HepG2 (cell line): ENCODE results near the gene PHF23. TPM values are rescaled to one million over a fixed set of nuclear protein-coding genes. Genes with fewer than 3 reads are reported as not detected.

Experiments used
- ATAC-seq: fragments of 200-7000 bp; cut with Tn5 transposase; 3 replicates; pipeline ENCODE4 v1.9.1; 2020; ENCODE audit warnings: mild to moderate bottlenecking, moderate library complexity
- BruUV-seq: library from RNA; stranded (reverse); fragments of 400-500 nt; replicated peaks from 2 replicates; lab custom pipeline; 2021; lab: Mats Ljungman, UMichigan
- CTCF ChIA-PET: fragments of 300-600 bp; formaldehyde crosslinking; extraction: SDS; loops from one replicate; lab custom pipeline; 2021; ENCODE audit warnings: low total read pairs, inconsistent platforms, low intra/inter-chr PET ratio; lab: Yijun Ruan, JAX
- POLR2A ChIA-PET: fragments of 350-600 bp; sonication (Branson Sonifier 250); formaldehyde crosslinking; loops from one replicate; lab custom pipeline; 2020; ENCODE audit warnings: antibody characterized with exemption, inconsistent platforms; lab: Yijun Ruan, JAX
- DNase-seq: peaks from one replicate; pipeline ENCODE4 v3.0.0-alpha.2; 2015; ENCODE audit warnings: low spot score
- FAIRE-seq: peaks from 3 replicates; lab custom pipeline; 2011; peaks lifted over from hg19 to GRCh38; lab: Jason Lieb, UNC
- H2AFZ ChIP-seq: one replicate; pipeline ENCODE4 v1.6.1; 2011; ENCODE audit warnings: low read length, inconsistent platforms
- H3K27ac ChIP-seq: fragments of 300-600 bp; 3 replicates; pipeline ENCODE4 v1.8.0; 2011; ENCODE audit warnings: mixed run types, mild to moderate bottlenecking, mixed read lengths, low read length, inconsistent platforms; ENCODE audit not compliant: insufficient read depth; ENCODE audit errors: extremely low read length
- H3K27me3 ChIP-seq, 2 experiments: fragments of 200-600 bp in 1 of 2; 2 replicates in 1 of 2; 3 replicates in 1 of 2; pipeline versions ENCODE4 v1.6.0 to v1.8.0; 2011; ENCODE audit warnings: low read length in 2 of 2, mild to moderate bottlenecking in 2 of 2, moderate library complexity in 2 of 2, inconsistent platforms in 1 of 2; ENCODE audit not compliant: insufficient read depth in 2 of 2, control insufficient read depth in 1 of 2
- H3K36me3 ChIP-seq, 2 experiments: fragments of 200-600 bp in 1 of 2; replicated peaks in 1 of 2; 2 replicates in 1 of 2; 3 replicates in 1 of 2; pipeline versions ENCODE4 v1.5.1 to v1.8.0; 2011; ENCODE audit warnings: low read length in 2 of 2, inconsistent platforms in 1 of 2; ENCODE audit not compliant: insufficient read depth in 2 of 2, control insufficient read depth in 1 of 2
- H3K4me1 ChIP-seq: 2 replicates; pipeline ENCODE4 v1.5.1; 2012; ENCODE audit warnings: low read length, inconsistent platforms; ENCODE audit not compliant: insufficient read depth
- H3K4me2 ChIP-seq: 2 replicates; pipeline ENCODE4 v1.6.0; 2011; ENCODE audit warnings: low read depth, low read length, inconsistent platforms
- H3K4me3 ChIP-seq, 3 experiments: fragments of 200-600 bp in 1 of 3; sonication (generic), shearing (Covaris generic) in 1 of 3; replicated peaks in 1 of 3; 2 replicates each; pipeline ENCODE4 v1.5.1; 2011 to 2016; ENCODE audit warnings: low read length in 3 of 3, inconsistent platforms in 2 of 3, low read depth in 2 of 3, mild to moderate bottlenecking in 2 of 3, control low read depth in 1 of 3, mixed read lengths in 1 of 3; ENCODE audit not compliant: insufficient read depth in 1 of 3
- H3K79me2 ChIP-seq: one replicate; pipeline ENCODE4 v1.6.1; 2011; ENCODE audit warnings: low read length, inconsistent platforms; ENCODE audit not compliant: insufficient read depth
- H3K9ac ChIP-seq: 2 replicates; pipeline ENCODE4 v1.6.0; 2011; ENCODE audit warnings: mild to moderate bottlenecking, low read depth, low read length, inconsistent platforms; ENCODE audit not compliant: insufficient read depth
- H3K9me3 ChIP-seq: 2 replicates; pipeline ENCODE4 v1.5.1; 2012; ENCODE audit warnings: mild to moderate bottlenecking, low read length
- H4K20me1 ChIP-seq: 2 replicates; pipeline ENCODE4 v1.6.0; 2011; ENCODE audit warnings: inconsistent platforms, mild to moderate bottlenecking, low read length, moderate library complexity; ENCODE audit not compliant: insufficient read depth
- CHD2 ChIP-seq: IDR thresholded peaks from 2 replicates; pipeline ENCODE4 v1.6.1; 2011; ENCODE audit warnings: low read depth, low read length, improper control_type of control experiment
- CREB1 ChIP-seq, 2 experiments: fragments of 450-650 bp in 1 of 2; IDR thresholded peaks; 2 replicates each; pipeline ENCODE4 v1.6.1; 2016 to 2017; ENCODE audit warnings: control low read depth in 1 of 2, mild to moderate bottlenecking in 1 of 2, missing compliant biosample characterization in 1 of 2, missing genetic modification characterization in 1 of 2
- CREM ChIP-seq, 2 experiments: sonication (generic) in 1 of 2; formaldehyde crosslinking in 1 of 2; IDR thresholded peaks; 2 replicates each; pipeline versions ENCODE4 v1.4.0 to v1.6.1; 2016 to 2020; ENCODE audit warnings: antibody characterized with exemption in 1 of 2, mild to moderate bottlenecking in 1 of 2, missing genetic modification reagents in 1 of 2
- EHMT2 ChIP-seq: fragments of 200-600 bp; sonication (generic); IDR thresholded peaks from 2 replicates; pipeline ENCODE4 v1.7.0; 2017; ENCODE audit warnings: antibody characterized with exemption, low read depth, low read length, borderline replicate concordance
- FLYWCH1 ChIP-seq: sonication (generic); formaldehyde crosslinking; IDR thresholded peaks from 2 replicates; pipeline ENCODE4 v1.8.1; 2023; ENCODE audit warnings: mild to moderate bottlenecking, missing genetic modification reagents
- NFYC ChIP-seq: IDR thresholded peaks from 2 replicates; pipeline ENCODE4 v1.6.1; 2016; ENCODE audit warnings: missing genetic modification reagents, missing compliant biosample characterization
- PHF8 ChIP-seq: sonication (generic); formaldehyde crosslinking; IDR thresholded peaks from 2 replicates; pipeline ENCODE4 v1.5.0; 2020; ENCODE audit warnings: missing genetic modification reagents
- TOE1 ChIP-seq: sonication (generic); formaldehyde crosslinking; IDR thresholded peaks from 2 replicates; pipeline ENCODE4 v1.4.0; 2020; ENCODE audit warnings: mild to moderate bottlenecking, missing genetic modification reagents
- ZFP37 ChIP-seq: sonication (generic); formaldehyde crosslinking; IDR thresholded peaks from 2 replicates; pipeline ENCODE4 v1.4.0; 2020; ENCODE audit warnings: missing genetic modification reagents, borderline replicate concordance
- ZNF460 ChIP-seq: sonication (generic); formaldehyde crosslinking; IDR thresholded peaks from 2 replicates; pipeline ENCODE4 v1.5.1; 2020; ENCODE audit warnings: missing genetic modification reagents, mild to moderate bottlenecking, borderline replicate concordance
- ZNF570 ChIP-seq: sonication (generic); formaldehyde crosslinking; IDR thresholded peaks from 2 replicates; pipeline ENCODE4 v1.4.0; 2020; ENCODE audit warnings: mild to moderate bottlenecking, missing genetic modification reagents, borderline replicate concordance
- ZNF572 ChIP-seq: sonication (generic); formaldehyde crosslinking; IDR thresholded peaks from 2 replicates; pipeline ENCODE4 v1.5.1; 2020; ENCODE audit warnings: mild to moderate bottlenecking, missing genetic modification reagents
- ZNF761 ChIP-seq: sonication (generic); formaldehyde crosslinking; conservative IDR thresholded peaks from 2 replicates; pipeline ENCODE4 v1.4.0; 2020; ENCODE audit warnings: mild to moderate bottlenecking, missing genetic modification reagents
- ZNF770 ChIP-seq: sonication (generic); formaldehyde crosslinking; IDR thresholded peaks from 2 replicates; pipeline ENCODE4 v1.5.0; 2020; ENCODE audit warnings: mild to moderate bottlenecking, missing genetic modification reagents
- ZNF772 ChIP-seq: sonication (generic); formaldehyde crosslinking; IDR thresholded peaks from 2 replicates; pipeline ENCODE4 v1.5.0; 2020; ENCODE audit warnings: mild to moderate bottlenecking, missing genetic modification reagents
- ZNF773 ChIP-seq: sonication (generic); formaldehyde crosslinking; IDR thresholded peaks from 2 replicates; pipeline ENCODE4 v1.4.0; 2020; ENCODE audit warnings: missing genetic modification reagents, borderline replicate concordance
- WGBS: methylation state at CpG from one replicate; pipeline ENCODE4 v1.1.6; 2017; ENCODE audit warnings: low lambda C conversion rate; 5-methylcytosine and 5-hydroxymethylcytosine counted together
- in situ Hi-C: cut with HindIII; loops from 2 replicates; pipeline ENCODE4 v1.10.0; 2017; ENCODE audit warnings: low pct_unique_long_range_greater_than_20kb; ENCODE audit not compliant: extremely low pct_ligation_motif_present
- intact Hi-C: fragments of 100-400 bp; cut with micrococcal nuclease; formaldehyde crosslinking; loops from one replicate; pipeline ENCODE4 v1.10.0; 2022; ENCODE audit not compliant: unreplicated experiment
- polyA plus RNA-seq, 8 experiments: library from polyadenylated mRNA; depleted of rRNA in 3 of 8; stranded (reverse) in 7 of 8; unstranded in 1 of 8; fragments of >200 nt; fragmentation: Illumina TruSeq in 4 of 8; extraction: Trizol in 4 of 8; gene quantifications; 2 replicates each; pipeline versions ENCODE4 v1.2.1 to v1.2.3, GENCODE V29; 2011 to 2016; ENCODE audit warnings: low read depth in 4 of 8, missing spikeins in 1 of 8, mixed read lengths in 1 of 8; ENCODE audit not compliant: insufficient read depth in 1 of 8
- total RNA-seq, 5 experiments: library from RNA; depleted of rRNA; stranded (reverse); fragments of >200 nt; fragmentation: Illumina TruSeq; extraction: Trizol; gene quantifications; 2 replicates each; pipeline ENCODE4 v1.2.3, GENCODE V29; 2016; ENCODE audit warnings: low read depth in 1 of 5
- TF ChIP-seq, protein P1 (sequence below): sonication (generic); formaldehyde crosslinking; IDR thresholded peaks from 2 replicates; pipeline ENCODE4 v1.5.0; 2020; ENCODE audit warnings: missing genetic modification reagents
- TF ChIP-seq, protein P2 (sequence below): sonication (generic); formaldehyde crosslinking; IDR thresholded peaks from 2 replicates; pipeline ENCODE4 v1.4.0; 2020; ENCODE audit warnings: missing genetic modification reagents, borderline replicate concordance

The PHF23 gene
- total and polyA plus RNA-seq, 2 of the 13 experiments (the other 11 are each of a cell fraction or from before 2014, with no cell fraction given) = 27.6 to 33.2 TPM

- no peaks in the 10 kb centered on the region for H3K79me2 ChIP-seq
- H3K9ac ChIP-seq = peak within 1 kb of the TSS; percentile 80
- FAIRE-seq (peak; percentile 86), ATAC-seq (peak; percentile 76), DNase-seq (peak; percentile 95)
- peaks cover 38% of the 10 kb centered on the region for H3K4me1 ChIP-seq
- BruUV-seq = TSS peak; percentile 74
- no peaks in the 10 kb centered on the region for H3K9me3 ChIP-seq
- WGBS = 0% methylated on average over 18 of the region's 71 CpGs
- H3K27ac ChIP-seq = peak within 1 kb of the TSS; percentile 71
- no peaks in the 10 kb centered on the region for H3K27me3 ChIP-seq
- no peak within 1 kb of the TSS for H2AFZ ChIP-seq
- intact Hi-C loops = loop anchor here (2.0 to 5.0 kb wide), 2 partner anchors 39 to 65 kb away; partner anchors contain the start of gene GABARAP
- peak within 1 kb of the TSS; percentile 95 for H3K4me2 ChIP-seq
- H4K20me1 ChIP-seq = no peaks in the 10 kb centered on the region
- CTCF ChIA-PET = interaction anchor here (1.2 to 2.9 kb wide), 7 partner anchors 11 to 235 kb away, joined by 3 to 43 read pairs (median 6); partner anchors contain the start of genes CTDNEP1 and ELP5
- POLR2A ChIA-PET = interaction anchor here (0.6 to 3.9 kb wide), 30 partner anchors 11 to 346 kb away, joined by 3 to 35 read pairs (median 4); partner anchors contain the start of genes ACADVL, ASGR2, CTDNEP1 and DLG4
- H3K36me3 ChIP-seq = peaks cover 8 to 9% of the 10 kb centered on the region in 2 experiments; a peak in 4 of 5 replicates
- in situ Hi-C loops = loop anchor here (10.0 kb wide), 1 partner anchor 237 kb away; the partner anchor contains the start of gene SLC16A11
- peak within 1 kb of the TSS; percentile 66 to 87 (median 85) for H3K4me3 ChIP-seq
- TF ChIP-seq, protein P1, sequence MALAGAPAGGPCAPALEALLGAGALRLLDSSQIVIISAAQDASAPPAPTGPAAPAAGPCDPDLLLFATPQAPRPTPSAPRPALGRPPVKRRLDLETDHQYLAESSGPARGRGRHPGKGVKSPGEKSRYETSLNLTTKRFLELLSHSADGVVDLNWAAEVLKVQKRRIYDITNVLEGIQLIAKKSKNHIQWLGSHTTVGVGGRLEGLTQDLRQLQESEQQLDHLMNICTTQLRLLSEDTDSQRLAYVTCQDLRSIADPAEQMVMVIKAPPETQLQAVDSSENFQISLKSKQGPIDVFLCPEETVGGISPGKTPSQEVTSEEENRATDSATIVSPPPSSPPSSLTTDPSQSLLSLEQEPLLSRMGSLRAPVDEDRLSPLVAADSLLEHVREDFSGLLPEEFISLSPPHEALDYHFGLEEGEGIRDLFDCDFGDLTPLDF (CRISPR knock-in tag) = peak; percentile 71
- peak; percentile 27; the same call in 1 of the 2 replicates for TF ChIP-seq CREB1 (IDR thresholded peaks at IDR 0.05)
- 0 out of 2 replicates have a peak, but pooled peaks have one; percentile 27 for TF ChIP-seq CREB1 (CRISPR knock-in tag; IDR thresholded peaks at IDR 0.05)
- TF ChIP-seq NFYC (CRISPR knock-in tag) = peak; percentile 68
- TF ChIP-seq, protein P2, sequence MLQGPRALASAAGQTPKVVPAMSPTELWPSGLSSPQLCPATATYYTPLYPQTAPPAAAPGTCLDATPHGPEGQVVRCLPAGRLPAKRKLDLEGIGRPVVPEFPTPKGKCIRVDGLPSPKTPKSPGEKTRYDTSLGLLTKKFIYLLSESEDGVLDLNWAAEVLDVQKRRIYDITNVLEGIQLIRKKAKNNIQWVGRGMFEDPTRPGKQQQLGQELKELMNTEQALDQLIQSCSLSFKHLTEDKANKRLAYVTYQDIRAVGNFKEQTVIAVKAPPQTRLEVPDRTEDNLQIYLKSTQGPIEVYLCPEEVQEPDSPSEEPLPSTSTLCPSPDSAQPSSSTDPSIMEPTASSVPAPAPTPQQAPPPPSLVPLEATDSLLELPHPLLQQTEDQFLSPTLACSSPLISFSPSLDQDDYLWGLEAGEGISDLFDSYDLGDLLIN (CRISPR knock-in tag) = no peak
- peak; percentile 86 for TF ChIP-seq CHD2
- TF ChIP-seq ZNF761 = 0 out of 2 replicates have a peak, but pooled peaks have one; percentile 9
- TF ChIP-seq FLYWCH1 = no peak
- TF ChIP-seq TOE1 (CRISPR knock-in tag) = 0 out of 2 replicates have a peak, but pooled peaks have one; percentile 1
- peak; percentile 50 for TF ChIP-seq CREM (IDR thresholded peaks at IDR 0.05)
- no peak for TF ChIP-seq CREM (CRISPR knock-in tag; IDR thresholded peaks at IDR 0.05)
- no peak for TF ChIP-seq ZNF770 (CRISPR knock-in tag)
- no peak for TF ChIP-seq ZNF570 (CRISPR knock-in tag)
- no peak for TF ChIP-seq EHMT2
- TF ChIP-seq ZNF460 (CRISPR knock-in tag) = no peak
- peak; percentile 55 for TF ChIP-seq PHF8 (CRISPR knock-in tag)
- 0 out of 2 replicates have a peak, but pooled peaks have one; percentile 71 for TF ChIP-seq ZNF572 (CRISPR knock-in tag)
- TF ChIP-seq ZNF773 (CRISPR knock-in tag) = no peak
- no peak for TF ChIP-seq ZNF772 (CRISPR knock-in tag)
- no peak for TF ChIP-seq ZFP37 (CRISPR knock-in tag)
Measured at GRCh38 chr17:7281074-7281952, 42.1 kb upstream of the PHF23 start, which contains the start of gene SLC2A4. Gene SLC2A4 (plus strand): TSS chr17:7281718. CDS start chr17:7281935, 217 bp downstream.
